Endothelial cell of umbilical vein (primary cell): ENCODE measurements around the gene CHST15. TPM values are rescaled to one million over a fixed set of nuclear protein-coding genes. Genes with fewer than 3 reads are reported as not detected.

Source experiments
- BruUV-seq: library from RNA; stranded (reverse); fragments of 400-500 nt; replicated peaks from 2 replicates; lab custom pipeline; 2021; lab: Mats Ljungman, UMichigan
- CTCF ChIA-PET: fragments of 300-600, 350-600 bp; sonication (Branson Sonifier 250); formaldehyde crosslinking; loops from one replicate; lab custom pipeline; 2021; ENCODE audit warnings: antibody characterized with exemption, inconsistent platforms; lab: Charles Lee
- POLR2A ChIA-PET: fragments of 300-600, 350-600 bp; sonication (Branson Sonifier 250); formaldehyde crosslinking; loops from one replicate; lab custom pipeline; 2021; ENCODE audit warnings: antibody characterized with exemption, inconsistent platforms; lab: Charles Lee
- DNase-seq: peaks from one replicate; pipeline ENCODE4 v3.0.0-alpha.2; 2011; ENCODE audit warnings: low read depth, low spot score
- FAIRE-seq: peaks from 2 replicates; lab custom pipeline; 2011; peaks lifted over from hg19 to GRCh38; lab: Jason Lieb, UNC
- H2AFZ ChIP-seq: 2 replicates; pipeline ENCODE4 v1.6.0; 2012; ENCODE audit warnings: low read depth, low read length, control low read depth, inconsistent platforms
- H3K27ac ChIP-seq: 2 replicates; pipeline ENCODE4 v1.5.1; 2011; ENCODE audit warnings: low read depth, mild to moderate bottlenecking, control low read depth, low read length, moderate library complexity; ENCODE audit not compliant: insufficient read depth
- H3K27me3 ChIP-seq, 2 experiments: 2 replicates each; pipeline versions ENCODE4 v1.6.0 to v1.6.1; 2011; ENCODE audit warnings: low read length in 2 of 2, mixed read lengths in 1 of 2; ENCODE audit not compliant: control insufficient read depth in 2 of 2, insufficient read depth in 2 of 2
- H3K36me3 ChIP-seq, 2 experiments: 2 replicates in 1 of 2; 3 replicates in 1 of 2; pipeline ENCODE4 v1.5.1; 2011; ENCODE audit warnings: low read length in 2 of 2, mild to moderate bottlenecking in 1 of 2, moderate library complexity in 1 of 2; ENCODE audit not compliant: control insufficient read depth in 2 of 2, insufficient read depth in 2 of 2; ENCODE audit errors: extremely low read depth in 1 of 2
- H3K4me1 ChIP-seq: 3 replicates; pipeline ENCODE4 v1.5.1; 2011; ENCODE audit warnings: mild to moderate bottlenecking, low read length; ENCODE audit not compliant: control insufficient read depth, insufficient read depth; ENCODE audit errors: extremely low read depth
- H3K4me2 ChIP-seq: 2 replicates; pipeline ENCODE4 v1.6.1; 2011; ENCODE audit warnings: low read length, control low read depth, mixed read lengths; ENCODE audit not compliant: insufficient read depth
- H3K4me3 ChIP-seq, 3 experiments: fragments of 200-600 bp in 1 of 3; sonication (generic), shearing (Covaris generic) in 1 of 3; replicated peaks in 1 of 3; 2 replicates each; pipeline ENCODE4 v1.5.1; 2011 to 2016; ENCODE audit warnings: control low read depth in 3 of 3, low read length in 3 of 3, mild to moderate bottlenecking in 2 of 3, inconsistent platforms in 1 of 3, low read depth in 1 of 3, moderate library complexity in 1 of 3; ENCODE audit not compliant: insufficient read depth in 1 of 3
- H3K79me2 ChIP-seq: 2 replicates; pipeline ENCODE4 v1.6.0; 2012; ENCODE audit warnings: low read length, inconsistent platforms; ENCODE audit not compliant: control insufficient read depth, insufficient read depth
- H3K9ac ChIP-seq: replicated peaks from 2 replicates; pipeline ENCODE3; 2011; ENCODE audit warnings: low read length, control low read depth; ENCODE audit not compliant: insufficient read depth; ENCODE audit errors: extremely low read depth
- H3K9me1 ChIP-seq: replicated peaks from 3 replicates; pipeline ENCODE4 v1.6.0; 2011; ENCODE audit warnings: mild to moderate bottlenecking, low read length; ENCODE audit not compliant: control insufficient read depth, insufficient read depth; ENCODE audit errors: extremely low read depth
- H3K9me3 ChIP-seq: replicated peaks from 2 replicates; pipeline ENCODE4 v1.5.1; 2012; ENCODE audit warnings: low read length, inconsistent platforms; ENCODE audit not compliant: control insufficient read depth, insufficient read depth
- H4K20me1 ChIP-seq: replicated peaks from 2 replicates; pipeline ENCODE3; 2011; ENCODE audit warnings: mild to moderate bottlenecking, low read length; ENCODE audit not compliant: control insufficient read depth, insufficient read depth; ENCODE audit errors: extremely low read depth
- EZH2 ChIP-seq: IDR thresholded peaks from 2 replicates; pipeline ENCODE4 v1.6.1; 2012; ENCODE audit warnings: borderline replicate concordance, low read depth, mild to moderate bottlenecking, moderate library complexity, low read length, inconsistent platforms; ENCODE audit not compliant: severe bottlenecking
- FOS ChIP-seq: IDR thresholded peaks from 2 replicates; pipeline ENCODE4 v1.6.1; 2011; ENCODE audit warnings: mild to moderate bottlenecking, low read length, moderate library complexity, borderline replicate concordance; ENCODE audit not compliant: insufficient read depth
- GATA2 ChIP-seq: IDR thresholded peaks from 2 replicates; pipeline ENCODE4 v1.7.0; 2011; ENCODE audit warnings: low read depth, mild to moderate bottlenecking, moderate library complexity, mixed read lengths, low read length; ENCODE audit not compliant: insufficient read length, insufficient read depth
- JUN ChIP-seq: IDR thresholded peaks from 2 replicates; pipeline ENCODE4 v1.6.1; 2011; ENCODE audit warnings: borderline replicate concordance, low read depth; ENCODE audit not compliant: insufficient read length, insufficient read depth
- MYC ChIP-seq: IDR thresholded peaks from one replicate; pipeline ENCODE4 v1.6.1; 2011; ENCODE audit warnings: mild to moderate bottlenecking, low read depth, low read length
- POLR2A ChIP-seq: IDR thresholded peaks from 2 replicates; pipeline ENCODE4 v1.6.1; 2012; ENCODE audit warnings: low read depth, mild to moderate bottlenecking, control low read depth, low read length
- POLR2AphosphoS5 ChIP-seq: IDR thresholded peaks from 2 replicates; pipeline ENCODE4 v1.6.1; 2012; ENCODE audit warnings: low read depth, mild to moderate bottlenecking, control low read depth, low read length, moderate library complexity; ENCODE audit not compliant: insufficient read depth
- dilution Hi-C: fragments of 300-500 bp; cut with MboI; formaldehyde crosslinking; loops from one replicate; pipeline ENCODE4 v1.15.0; 2019; ENCODE audit warnings: low sequenced_read_pairs; ENCODE audit not compliant: extremely low pct_ligation_motif_present
- intact Hi-C: fragments of 100-400 bp; cut with micrococcal nuclease; formaldehyde crosslinking; loops from one replicate; pipeline ENCODE4 v1.10.0; 2022
- polyA plus RNA-seq, 4 experiments: library from polyadenylated mRNA; depleted of rRNA in 3 of 4; stranded (reverse) in 3 of 4; unstranded in 1 of 4; fragments of >200 nt; gene quantifications; 2 replicates each; pipeline versions ENCODE4 v1.2.1 to v1.2.3, GENCODE V29; 2011 to 2012; ENCODE audit warnings: missing spikeins in 1 of 4
- total RNA-seq: library from RNA; stranded (reverse); gene quantifications from 2 replicates; pipeline ENCODE4 v1.2.3, GENCODE V29; 2021
- TF ChIP-seq, protein P1 (sequence below), 2 donors: IDR thresholded peaks; 1 replicate in 1 of 2; 2 replicates in 1 of 2; pipeline ENCODE4 v1.5.1; 2011; ENCODE audit warnings: low read length in 2 of 2, mild to moderate bottlenecking in 2 of 2, moderate library complexity in 2 of 2, control low read depth in 1 of 2, inconsistent platforms in 1 of 2, low read depth in 1 of 2; ENCODE audit not compliant: insufficient read depth in 1 of 2; ENCODE audit errors: extremely low read depth in 1 of 2
- TF ChIP-seq, protein P2 (sequence below): IDR thresholded peaks from 2 replicates; pipeline ENCODE4 v1.6.1; 2011; ENCODE audit not compliant: insufficient read depth, insufficient read length

Gene CHST15
- total and polyA plus RNA-seq, 2 donors (not counting 3 experiments of a cell fraction or from before 2014, with no cell fraction given) = 23.1 to 29.2 TPM

DNA sequence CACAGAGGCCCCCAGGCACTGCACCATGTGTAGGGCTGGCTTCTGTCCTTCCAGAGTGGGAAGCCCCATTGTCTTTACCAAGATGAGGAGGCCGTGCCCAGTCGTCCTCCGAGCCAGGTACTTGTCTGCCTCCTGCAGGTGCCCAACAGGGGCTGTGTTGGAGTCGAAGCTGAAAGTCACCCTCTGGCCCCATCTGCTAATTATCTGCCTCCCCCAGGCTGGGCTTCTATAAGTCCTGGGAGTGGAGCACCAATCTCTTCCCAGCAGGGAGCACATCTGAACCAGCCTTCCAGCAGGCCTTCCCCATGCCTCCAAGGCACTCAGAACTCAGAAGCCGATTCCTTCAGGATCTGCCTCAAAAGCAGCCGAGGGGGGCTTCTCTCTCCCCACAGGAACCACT lies 11.6 kb upstream of the CHST15 start:
- no peak overlapping the region for H3K4me2 ChIP-seq
- no peaks in the 10 kb centered on the region for H3K9me1 ChIP-seq
- H4K20me1 ChIP-seq = no peaks in the 10 kb centered on the region
- no peaks in the 10 kb centered on the region for H3K9me3 ChIP-seq
- FAIRE-seq (no peak), DNase-seq (no peak)
- H3K4me3 ChIP-seq = no peak overlapping the region
- dilution Hi-C loops = no loop called here
- H3K4me1 ChIP-seq = peaks cover 15% of the 10 kb centered on the region
- H3K27ac ChIP-seq = no peak overlapping the region
- no peak overlapping the region for H2AFZ ChIP-seq
- BruUV-seq = no TSS peak
- intact Hi-C loops = no loop called here
- ChIA-PET CTCF (interaction anchor here (0.9 to 2.3 kb wide), 5 partner anchors 10 to 284 kb away, joined by 3 to 10 read pairs (median 3); partner anchors contain the start of gene CHST15), POLR2A (no interaction called here)
- TF ChIP-seq JUN (no peak), POLR2AphosphoS5 (no peak), MYC (no peak), POLR2A (no peak), EZH2 (no peak), GATA2 (no peak), FOS (no peak)
- TF ChIP-seq, protein P1, sequence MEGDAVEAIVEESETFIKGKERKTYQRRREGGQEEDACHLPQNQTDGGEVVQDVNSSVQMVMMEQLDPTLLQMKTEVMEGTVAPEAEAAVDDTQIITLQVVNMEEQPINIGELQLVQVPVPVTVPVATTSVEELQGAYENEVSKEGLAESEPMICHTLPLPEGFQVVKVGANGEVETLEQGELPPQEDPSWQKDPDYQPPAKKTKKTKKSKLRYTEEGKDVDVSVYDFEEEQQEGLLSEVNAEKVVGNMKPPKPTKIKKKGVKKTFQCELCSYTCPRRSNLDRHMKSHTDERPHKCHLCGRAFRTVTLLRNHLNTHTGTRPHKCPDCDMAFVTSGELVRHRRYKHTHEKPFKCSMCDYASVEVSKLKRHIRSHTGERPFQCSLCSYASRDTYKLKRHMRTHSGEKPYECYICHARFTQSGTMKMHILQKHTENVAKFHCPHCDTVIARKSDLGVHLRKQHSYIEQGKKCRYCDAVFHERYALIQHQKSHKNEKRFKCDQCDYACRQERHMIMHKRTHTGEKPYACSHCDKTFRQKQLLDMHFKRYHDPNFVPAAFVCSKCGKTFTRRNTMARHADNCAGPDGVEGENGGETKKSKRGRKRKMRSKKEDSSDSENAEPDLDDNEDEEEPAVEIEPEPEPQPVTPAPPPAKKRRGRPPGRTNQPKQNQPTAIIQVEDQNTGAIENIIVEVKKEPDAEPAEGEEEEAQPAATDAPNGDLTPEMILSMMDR (IDR thresholded peaks at IDR 0.05; ENCODE audit: extremely low read depth in 1 of 2, insufficient read depth in 1 of 2, low read depth in 1 of 2, low read length in 2 of 2) = no peak
- TF ChIP-seq, protein P2, sequence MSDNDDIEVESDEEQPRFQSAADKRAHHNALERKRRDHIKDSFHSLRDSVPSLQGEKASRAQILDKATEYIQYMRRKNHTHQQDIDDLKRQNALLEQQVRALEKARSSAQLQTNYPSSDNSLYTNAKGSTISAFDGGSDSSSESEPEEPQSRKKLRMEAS = no peak
- no peaks in the 10 kb centered on the region for H3K79me2 ChIP-seq
- H3K36me3 ChIP-seq = no peaks in the 10 kb centered on the region
- no peaks in the 10 kb centered on the region for H3K27me3 ChIP-seq
- H3K9ac ChIP-seq = no peak overlapping the region
